Aorta (tissue), 5 donors: Measurements from ENCODE around the gene KPNA5. TPM values are rescaled to one million over a fixed set of nuclear protein-coding genes. Genes with fewer than 3 reads are reported as not detected.
"Not testable (repeated sequence)": the region's sequence is repeated elsewhere in the genome, so short reads cannot be mapped to it uniquely, and the experiment has no call there.

ENCODE experiments used
- ATAC-seq: fragments of 200-7000 bp; cut with Tn5 transposase; one replicate; pipeline ENCODE4 v1.9.1; 2022; ENCODE audit warnings: moderate library complexity; ENCODE audit not compliant: low FRiP score
- DNase-seq, 2 donors: peaks; one replicate each; pipeline ENCODE4 v3.0.0-alpha.2; 2020
- H3K27ac ChIP-seq, 2 donors: one replicate each; pipeline ENCODE4 v1.5.1; 2013; ENCODE audit warnings: low read length in 2 of 2, mild to moderate bottlenecking in 2 of 2, moderate library complexity in 2 of 2, control low read depth in 1 of 2, inconsistent platforms in 1 of 2, low read depth in 1 of 2
- H3K27me3 ChIP-seq, 2 donors: one replicate each; pipeline ENCODE4 v1.6.1; 2013; ENCODE audit warnings: control low read depth in 1 of 2, low read length in 1 of 2, mild to moderate bottlenecking in 1 of 2, moderate library complexity in 1 of 2; ENCODE audit not compliant: insufficient read depth in 2 of 2, control insufficient read depth in 1 of 2
- H3K36me3 ChIP-seq, 2 donors: one replicate each; pipeline ENCODE4 v1.6.1; 2013; ENCODE audit warnings: control low read depth in 1 of 2, low read length in 1 of 2, mild to moderate bottlenecking in 1 of 2; ENCODE audit not compliant: insufficient read depth in 2 of 2, control insufficient read depth in 1 of 2
- H3K4me1 ChIP-seq, 2 donors: one replicate each; pipeline ENCODE4 v1.6.1; 2013; ENCODE audit warnings: low read length in 2 of 2, control low read depth in 1 of 2, mild to moderate bottlenecking in 1 of 2, moderate library complexity in 1 of 2; ENCODE audit not compliant: insufficient read depth in 2 of 2, control insufficient read depth in 1 of 2
- H3K4me3 ChIP-seq, 2 donors: one replicate each; pipeline ENCODE4 v1.5.1; 2013; ENCODE audit warnings: low read length in 2 of 2, control low read depth in 1 of 2, mild to moderate bottlenecking in 1 of 2
- H3K9me3 ChIP-seq: one replicate; pipeline ENCODE4 v1.6.1; 2013; ENCODE audit warnings: mild to moderate bottlenecking, low read length; ENCODE audit not compliant: control insufficient read depth
- WGBS, 2 donors: extraction: QIAGEN DNeasy Blood & Tissue Kit; methylation state at CpG; one replicate each; pipeline ENCODE4 v1.1.7; 2013; 5-methylcytosine and 5-hydroxymethylcytosine counted together
- intact Hi-C, 2 donors: fragments of 100-400 bp; cut with DNase I; formaldehyde crosslinking; loops; one replicate each; pipeline versions ENCODE4 v1.14.2 to v1.15.0; 2022
- polyA plus RNA-seq, 2 donors: library from polyadenylated mRNA; stranded (reverse); fragments of 200-250 nt; gene quantifications; one replicate each; pipeline ENCODE4 v1.2.3, GENCODE V29; 2013
- total RNA-seq, 2 donors: library from RNA; stranded (reverse); fragmentation: NEBNext Ultra II Directional; extraction: Animal tissue kit (Norgen Biotek cat#: 25700); gene quantifications; one replicate each; pipeline ENCODE4 v1.2.1, GENCODE V29; 2021
- donor health status: healthy with polysubstance abuse.
- donor health status: Bipolar disorder and iron deficiency.
- donor health status: DM: no; HTN: no; CAD: no.
- donor health status: DM: no; HTN: no; CAD: no.
- donor health status: DM: yes; HTN: yes; CAD: no.

The KPNA5 gene
- total and polyA plus RNA-seq, 4 donors, result 3.4 to 21.7 (median 11.3) TPM

- 96 to 99% methylated on average over 2 of the region's 2 CpGs for WGBS, 2 donors
- H3K9me3 ChIP-seq, H3K4me3 ChIP-seq, H3K36me3 ChIP-seq, ATAC-seq, H3K27ac ChIP-seq, H3K4me1 ChIP-seq, H3K27me3 ChIP-seq, intact Hi-C loops, DNase-seq: not testable (repeated sequence)
Measured at GRCh38 chr6:116664169-116664568, 16.8 kb upstream of the KPNA5 start.

- Histone ChIP-seq H3K4me1 (no peaks in the 10 kb centered on the region), H3K27ac (no peak overlapping the region), H3K9me3 (no peaks in the 10 kb centered on the region), H3K27me3 (no peaks in the 10 kb centered on the region), H3K4me3 (no peak overlapping the region), H3K36me3 (no peaks in the 10 kb centered on the region)
- DNase-seq (no peak), ATAC-seq (no peak)
- intact Hi-C loops, result loop anchor here in 1 of 2 donors (5.0 kb wide), 1 partner anchor 48 kb away; the partner anchor contains the start of gene RSPH4A
- 85 to 89% methylated on average over 7 of the region's 7 CpGs for WGBS, 2 donors
Measured at GRCh38 chr6:116665464-116665863, 15.5 kb upstream of the KPNA5 start.

GRCh38 chr6:116666869-116667268 is 14.1 kb upstream of the KPNA5 start:
- H3K27ac ChIP-seq, result no peak overlapping the region
- intact Hi-C loops, result loop anchor here in 1 of 2 donors (5.0 kb wide), 1 partner anchor 50 kb away; the partner anchor contains the start of gene RSPH4A
- 88 to 89% methylated on average over 1 of the region's 1 CpG for WGBS, 2 donors
- H3K4me1 ChIP-seq, result no peaks in the 10 kb centered on the region
- no peaks in the 10 kb centered on the region for H3K27me3 ChIP-seq
- H3K4me3 ChIP-seq, result no peak overlapping the region
- H3K36me3 ChIP-seq, result no peaks in the 10 kb centered on the region
- ATAC-seq (no peak), DNase-seq (no peak)
- no peaks in the 10 kb centered on the region for H3K9me3 ChIP-seq

GRCh38 chr6:116667623-116668022 is 13.4 kb upstream of the KPNA5 start:
- Histone ChIP-seq H3K4me3 (peak overlapping the region in 1 of 2 donors; percentile 93), H3K27me3 (no peaks in the 10 kb centered on the region), H3K36me3 (no peaks in the 10 kb centered on the region), H3K27ac (no peak overlapping the region), H3K4me1 (no peaks in the 10 kb centered on the region), H3K9me3 (no peaks in the 10 kb centered on the region)
- ATAC-seq (no peak), DNase-seq (no peak)
- 28 to 32% methylated on average over 3 of the region's 3 CpGs for WGBS, 2 donors
- intact Hi-C loops, result loop anchor here in 1 of 2 donors (5.0 kb wide), 1 partner anchor 50 kb away; the partner anchor contains the start of gene RSPH4A

GRCh38 chr6:116672306-116672705 is 8.7 kb upstream of the KPNA5 start:
- no peak for DNase-seq
- Histone ChIP-seq H3K9me3 (no peaks in the 10 kb centered on the region), H3K27ac (no peak overlapping the region), H3K4me3 (no peak overlapping the region), H3K27me3 (no peaks in the 10 kb centered on the region), H3K36me3 (no peaks in the 10 kb centered on the region), H3K4me1 (no peaks in the 10 kb centered on the region)
- no peak for ATAC-seq
- 89 to 91% methylated on average over 4 of the region's 4 CpGs for WGBS, 2 donors
- intact Hi-C loops, result no loop called here

- H3K27ac ChIP-seq, result no peak overlapping the region
- no peaks in the 10 kb centered on the region for H3K36me3 ChIP-seq
- H3K27me3 ChIP-seq, result no peaks in the 10 kb centered on the region
- ATAC-seq, result no peak
- no peaks in the 10 kb centered on the region for H3K4me1 ChIP-seq
- intact Hi-C loops, result no loop called here
- H3K9me3 ChIP-seq, result no peaks in the 10 kb centered on the region
- no peak overlapping the region for H3K4me3 ChIP-seq
- 95 to 97% methylated on average over 1 of the region's 1 CpG for WGBS, 2 donors
- no peak for DNase-seq
Measured at GRCh38 chr6:116676021-116676420, 5.0 kb upstream of the KPNA5 start.

GRCh38 chr6:116682334-116682712 is 1.3 kb downstream of the KPNA5 start:
- Histone ChIP-seq H3K4me3 (peak overlapping the region in 1 of 2 donors; percentile 16), H3K9me3 (no peaks in the 10 kb centered on the region), H3K4me1 (peaks cover 0 to 3% of the 10 kb centered on the region in 2 donors), H3K27ac (no peak overlapping the region), H3K36me3 (no peaks in the 10 kb centered on the region), H3K27me3 (no peaks in the 10 kb centered on the region)
- intact Hi-C loops, result no loop called here
- WGBS, 2 donors, result 32 to 43% methylated on average over 5 of the region's 5 CpGs
- no peak for ATAC-seq
- DNase-seq, result no peak

GRCh38 chr6:116685437-116685993 is 4.5 kb downstream of the KPNA5 start:
- DNase-seq (no peak), ATAC-seq (no peak)
- no peaks in the 10 kb centered on the region for H3K27me3 ChIP-seq
- no peak overlapping the region for H3K4me3 ChIP-seq
- peaks cover 0 to 3% of the 10 kb centered on the region in 2 donors for H3K4me1 ChIP-seq
- 49 to 64% methylated on average over 2 of the region's 2 CpGs for WGBS, 2 donors
- H3K36me3 ChIP-seq, result no peaks in the 10 kb centered on the region
- no peaks in the 10 kb centered on the region for H3K9me3 ChIP-seq
- no peak overlapping the region for H3K27ac ChIP-seq
- intact Hi-C loops, result no loop called here

- intact Hi-C loops, H3K27ac ChIP-seq, H3K9me3 ChIP-seq, H3K4me1 ChIP-seq, H3K27me3 ChIP-seq, ATAC-seq, H3K4me3 ChIP-seq, H3K36me3 ChIP-seq, DNase-seq: not testable (repeated sequence)
- whole genome bisulfite sequencing, 2 donors, result 69 to 76% methylated on average over 2 of the region's 2 CpGs
Measured at GRCh38 chr6:116686475-116687101, 5.6 kb downstream of the KPNA5 start.
